ENCODE data around the gene ATP6V1G2. TPM values are rescaled to one million over a fixed set of nuclear protein-coding genes. Genes with fewer than 3 reads are reported as not detected.

The ATP6V1G2 gene
- total and polyA plus RNA-seq, 2 of the 8 experiments (the other 6 are each of a cell fraction or from before 2014, with no cell fraction given) = 3.0 to 5.7 TPM

- H2AK5ac ChIP-seq (ENCODE audit: low read depth, low read length) = no peak overlapping the region
- no peaks in the 10 kb centered on the region for H3K9me3 ChIP-seq (ENCODE audit: insufficient read depth in 2 of 2, low read depth in 1 of 2, low read length in 1 of 2)
- H3K4me2 ChIP-seq (ENCODE audit: insufficient read depth in 1 of 2, low read depth in 2 of 2, low read length in 2 of 2) = no peak overlapping the region
- no peak overlapping the region for H2BK15ac ChIP-seq (ENCODE audit: low read length)
- H3K4me1 ChIP-seq (replicated peaks in 1 of 4; ENCODE audit: control insufficient read depth in 3 of 4, insufficient read depth in 4 of 4, low read length in 3 of 4) = peaks cover 1 to 5% (median 4%) of the 10 kb centered on the region in 4 experiments; a peak in 4 of 7 replicates
- H3K27me3 ChIP-seq (replicated peaks in 1 of 4; ENCODE audit: control insufficient read depth in 3 of 4, extremely low read depth in 1 of 4, insufficient read depth in 3 of 4, low read length in 3 of 4) = no peaks in the 10 kb centered on the region
- CTCF ChIA-PET (ENCODE audit: partially characterized antibody) = interaction anchor here (1.4 to 1.8 kb wide), 4 partner anchors 15 to 67 kb away, joined by 3 to 6 read pairs (median 4); partner anchors contain the start of gene ATP6V1G2
- POLR2A ChIA-PET (ENCODE audit: partially characterized antibody) = interaction anchor here (0.9 to 18.4 kb wide), 21 partner anchors 8 to 359 kb away, joined by 3 to 428 read pairs (median 5); partner anchors contain the start of genes ATP6V1G2, BAG6, DDX39B and NFKBIL1
- H3K18ac ChIP-seq (ENCODE audit: extremely low read depth, low read length) = no peak overlapping the region
- no peak overlapping the region for H2BK12ac ChIP-seq (ENCODE audit: low read depth, low read length)
- peaks cover 29 to 41% of the 10 kb centered on the region in 2 experiments for H4K20me1 ChIP-seq (replicated peaks in 1 of 2; ENCODE audit: control insufficient read depth in 1 of 2, insufficient read depth in 2 of 2, low read length in 2 of 2)
- no peak overlapping the region for H2BK20ac ChIP-seq (ENCODE audit: low read length)
- no peak overlapping the region for H4K5ac ChIP-seq (ENCODE audit: insufficient read length, low read depth, low read length)
- peaks cover 0 to 19% of the 10 kb centered on the region in 2 experiments; a peak in 2 of 4 replicates for H3K79me2 ChIP-seq (ENCODE audit: control insufficient read depth in 1 of 2, insufficient read depth in 2 of 2, low read length in 2 of 2)
- peaks cover 54 to 70% (median 61%) of the 10 kb centered on the region in 4 experiments for H3K36me3 ChIP-seq (ENCODE audit: control insufficient read depth in 2 of 4, insufficient read depth in 4 of 4, low read length in 3 of 4)
- H3K79me1 ChIP-seq (ENCODE audit: low read depth, low read length) = peaks cover 10% of the 10 kb centered on the region; the same call in 1 of the 2 replicates
- H3K23me2 ChIP-seq (ENCODE audit: low read depth, low read length) = no peaks in the 10 kb centered on the region
- no peak overlapping the region for H2AFZ ChIP-seq (ENCODE audit: low read length)
- WGBS, 2 experiments (ENCODE audit: extremely low coverage in 1 of 2, insufficient coverage in 1 of 2, insufficient read length in 1 of 2, insufficient replicate concordance in 2 of 2, low coverage in 1 of 2, low lambda C conversion rate in 2 of 2, missing lambda C conversion rate in 1 of 2) = 91% methylated on average over 7 of the region's 7 CpGs; no CpG with 5 or more reads in 1 of the 2 experiments
- H3K4me3 ChIP-seq (ENCODE audit: extremely low read depth in 1 of 4, insufficient read depth in 2 of 4, low read depth in 3 of 4, low read length in 4 of 4) = no peak overlapping the region
- H3K9ac ChIP-seq (replicated peaks in 1 of 4; ENCODE audit: extremely low read depth in 1 of 4, low read depth in 3 of 4, low read length in 3 of 4) = no peak overlapping the region
- DNase-seq (ENCODE audit: low read depth in 1 of 2, low spot score in 2 of 2) (no peak), FAIRE-seq (no peak)
- H3K27ac ChIP-seq (ENCODE audit: low read depth, low read length) = no peak overlapping the region
- no peak overlapping the region for H4K8ac ChIP-seq (ENCODE audit: extremely low read depth, insufficient read depth, low read length)
- H2BK5ac ChIP-seq (ENCODE audit: low read depth, low read length) = no peak overlapping the region
- H4K91ac ChIP-seq (replicated peaks; ENCODE audit: insufficient read length, low read length) = no peak overlapping the region
- no peak overlapping the region for H3K56ac ChIP-seq (replicated peaks; ENCODE audit: insufficient read length, low read depth, low read length)
- H3K14ac ChIP-seq (ENCODE audit: insufficient read length) = no peak overlapping the region
- H3K4ac ChIP-seq (replicated peaks; ENCODE audit: insufficient read length, low read depth, low read length) = no peak overlapping the region
- H2BK120ac ChIP-seq (replicated peaks; ENCODE audit: low read depth, low read length) = no peak overlapping the region
- H3K23ac ChIP-seq (ENCODE audit: insufficient read length) = no peak overlapping the region
- no peak for TF ChIP-seq GABPA (IDR thresholded peaks at IDR 0.05; ENCODE audit: borderline replicate concordance, insufficient read depth, low read length)
- TF ChIP-seq SIN3A (conservative IDR thresholded peaks at IDR 0.05 in 1 of 2, IDR thresholded peaks at IDR 0.05 in 1 of 2; ENCODE audit: low read depth in 1 of 2, low read length in 2 of 2) = no peak
- no peak for TF ChIP-seq BCL11A (IDR thresholded peaks at IDR 0.05; ENCODE audit: low read depth in 2 of 2, low read length in 2 of 2)
- no peak for TF ChIP-seq CBX5 (IDR thresholded peaks at IDR 0.05; ENCODE audit: low read depth, low read length)
- no peak for TF ChIP-seq CTBP2 (IDR thresholded peaks at IDR 0.05; ENCODE audit: borderline replicate concordance, insufficient read depth, insufficient read length, low read length)
- no peak for TF ChIP-seq MAFK (IDR thresholded peaks at IDR 0.05; ENCODE audit: low read depth, low read length)
- TF ChIP-seq ATF2 (IDR thresholded peaks at IDR 0.05; ENCODE audit: low read length) = no peak
- no peak for TF ChIP-seq HDAC2 (IDR thresholded peaks at IDR 0.05; ENCODE audit: borderline replicate concordance in 1 of 2, low read depth in 2 of 2, low read length in 2 of 2)
- TF ChIP-seq RXRA (IDR thresholded peaks at IDR 0.05; ENCODE audit: insufficient read depth, low read depth, low read length) = no peak
- TF ChIP-seq TBP (IDR thresholded peaks at IDR 0.05; ENCODE audit: low read depth, low read length) = no peak
Observed at GRCh38 chr6:31531162-31531561, 15.2 kb downstream of the ATP6V1G2 start.

Data from H1 (cell line).